ENCODE results near the gene FBXW8.

FBXW8 gene

GRCh38 chr12:117067638-117068037 is 156.9 kb downstream of the FBXW8 start:
- H3K36me3 ChIP-seq (ENCODE audit: control insufficient read depth in 2 of 2, insufficient read depth in 1 of 2, low read length in 2 of 2): no peaks in the 10 kb centered on the region
- CTCF ChIA-PET: no interaction called here
- TF ChIP-seq ZNF660 (tag by site-specific recombination; IDR thresholded peaks at IDR 0.05): no peak
- no peak for TF ChIP-seq ZNF335 (tag by site-specific recombination; conservative IDR thresholded peaks at IDR 0.05)
- TF ChIP-seq ZNF23 (tag by site-specific recombination; IDR thresholded peaks at IDR 0.05; ENCODE audit: borderline replicate concordance): no peak
- TF ChIP-seq, protein P1, sequence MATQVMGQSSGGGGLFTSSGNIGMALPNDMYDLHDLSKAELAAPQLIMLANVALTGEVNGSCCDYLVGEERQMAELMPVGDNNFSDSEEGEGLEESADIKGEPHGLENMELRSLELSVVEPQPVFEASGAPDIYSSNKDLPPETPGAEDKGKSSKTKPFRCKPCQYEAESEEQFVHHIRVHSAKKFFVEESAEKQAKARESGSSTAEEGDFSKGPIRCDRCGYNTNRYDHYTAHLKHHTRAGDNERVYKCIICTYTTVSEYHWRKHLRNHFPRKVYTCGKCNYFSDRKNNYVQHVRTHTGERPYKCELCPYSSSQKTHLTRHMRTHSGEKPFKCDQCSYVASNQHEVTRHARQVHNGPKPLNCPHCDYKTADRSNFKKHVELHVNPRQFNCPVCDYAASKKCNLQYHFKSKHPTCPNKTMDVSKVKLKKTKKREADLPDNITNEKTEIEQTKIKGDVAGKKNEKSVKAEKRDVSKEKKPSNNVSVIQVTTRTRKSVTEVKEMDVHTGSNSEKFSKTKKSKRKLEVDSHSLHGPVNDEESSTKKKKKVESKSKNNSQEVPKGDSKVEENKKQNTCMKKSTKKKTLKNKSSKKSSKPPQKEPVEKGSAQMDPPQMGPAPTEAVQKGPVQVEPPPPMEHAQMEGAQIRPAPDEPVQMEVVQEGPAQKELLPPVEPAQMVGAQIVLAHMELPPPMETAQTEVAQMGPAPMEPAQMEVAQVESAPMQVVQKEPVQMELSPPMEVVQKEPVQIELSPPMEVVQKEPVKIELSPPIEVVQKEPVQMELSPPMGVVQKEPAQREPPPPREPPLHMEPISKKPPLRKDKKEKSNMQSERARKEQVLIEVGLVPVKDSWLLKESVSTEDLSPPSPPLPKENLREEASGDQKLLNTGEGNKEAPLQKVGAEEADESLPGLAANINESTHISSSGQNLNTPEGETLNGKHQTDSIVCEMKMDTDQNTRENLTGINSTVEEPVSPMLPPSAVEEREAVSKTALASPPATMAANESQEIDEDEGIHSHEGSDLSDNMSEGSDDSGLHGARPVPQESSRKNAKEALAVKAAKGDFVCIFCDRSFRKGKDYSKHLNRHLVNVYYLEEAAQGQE (tag by site-specific recombination; IDR thresholded peaks at IDR 0.05): no peak
- TF ChIP-seq ZNF530 (tag by site-specific recombination; IDR thresholded peaks at IDR 0.05; ENCODE audit: low read depth): no peak
- TF ChIP-seq, protein P2, sequence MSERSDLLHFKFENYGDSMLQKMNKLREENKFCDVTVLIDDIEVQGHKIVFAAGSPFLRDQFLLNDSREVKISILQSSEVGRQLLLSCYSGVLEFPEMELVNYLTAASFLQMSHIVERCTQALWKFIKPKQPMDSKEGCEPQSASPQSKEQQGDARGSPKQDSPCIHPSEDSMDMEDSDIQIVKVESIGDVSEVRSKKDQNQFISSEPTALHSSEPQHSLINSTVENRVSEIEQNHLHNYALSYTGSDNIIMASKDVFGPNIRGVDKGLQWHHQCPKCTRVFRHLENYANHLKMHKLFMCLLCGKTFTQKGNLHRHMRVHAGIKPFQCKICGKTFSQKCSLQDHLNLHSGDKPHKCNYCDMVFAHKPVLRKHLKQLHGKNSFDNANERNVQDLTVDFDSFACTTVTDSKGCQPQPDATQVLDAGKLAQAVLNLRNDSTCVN (tag by site-specific recombination; optimal IDR thresholded peaks at IDR 0.05): no peak
- TF ChIP-seq ZNF843 (tag by site-specific recombination; IDR thresholded peaks at IDR 0.05): no peak
- H3K27ac ChIP-seq (ENCODE audit: extremely low read depth, low read depth, low read length): no peak overlapping the region
- no peak overlapping the region for H3K4me3 ChIP-seq (ENCODE audit: low read depth, low read length)
- H3K9me3 ChIP-seq (ENCODE audit: control insufficient read depth, insufficient read depth, low read depth, low read length): no peaks in the 10 kb centered on the region
- POLR2A ChIA-PET: no interaction called here
- H3K4me1 ChIP-seq (ENCODE audit: control insufficient read depth, insufficient read depth, low read length): no peaks in the 10 kb centered on the region

- no peaks in the 10 kb centered on the region for H3K4me1 ChIP-seq (ENCODE audit: control insufficient read depth, insufficient read depth, low read length)
- POLR2A ChIA-PET: no interaction called here
- CTCF ChIA-PET: no interaction called here
Observed at GRCh38 chr12:117068492-117068891, 157.7 kb downstream of the FBXW8 start.

More at GRCh38 chr12:117068492-117068891, 157.7 kb downstream of the FBXW8 start:
- Histone ChIP-seq H3K36me3 (ENCODE audit: control insufficient read depth in 2 of 2, insufficient read depth in 1 of 2, low read length in 2 of 2) (no peaks in the 10 kb centered on the region), H3K27ac (ENCODE audit: extremely low read depth, low read depth, low read length) (no peak overlapping the region), H3K4me3 (ENCODE audit: low read depth, low read length) (no peak overlapping the region), H3K9me3 (ENCODE audit: control insufficient read depth, insufficient read depth, low read depth, low read length) (no peaks in the 10 kb centered on the region)
- TF ChIP-seq TSHZ1 (tag by site-specific recombination; IDR thresholded peaks at IDR 0.05; ENCODE audit: borderline replicate concordance) (no peak), ZNF558 (tag by site-specific recombination; IDR thresholded peaks at IDR 0.05) (no peak)
- TF ChIP-seq, protein P2 (tag by site-specific recombination; optimal IDR thresholded peaks at IDR 0.05): no peak
